NCI-H2227 (cell line): Measurements from ENCODE around the gene LAMC2.
A peak's percentile ranks its signal among the peaks of the same experiment; 100 is the strongest.
"Not testable (repeated sequence)": the region's sequence is repeated elsewhere in the genome, so short reads cannot be mapped to it uniquely, and the experiment has no call there.

Experiments used
- DNase-seq: peaks from one replicate; lab custom pipeline; 2025; ENCODE audit not compliant: unreplicated experiment; lab: John Stamatoyannopoulos, UW

The LAMC2 gene

DNA sequence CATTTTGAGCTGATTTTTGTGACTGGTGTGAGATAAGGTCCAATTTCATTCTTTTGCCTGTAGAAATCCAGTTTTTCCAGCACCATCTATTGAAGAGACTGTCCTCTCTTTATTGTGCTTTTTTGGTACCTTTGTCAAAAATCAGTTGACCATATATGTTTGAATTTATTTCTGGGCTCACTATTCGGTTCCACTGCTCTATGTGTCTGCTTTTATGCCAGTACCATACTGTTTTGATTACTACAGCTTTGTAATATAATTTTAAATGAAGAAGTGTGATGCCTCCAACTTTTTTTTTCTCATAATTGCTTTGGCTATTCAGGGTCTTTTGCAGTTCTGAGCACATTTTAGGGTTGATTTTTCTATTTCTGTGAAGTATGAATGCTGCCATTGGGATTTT, 69.0 kb downstream of the LAMC2 start:
- no peak for DNase-seq

DNA sequence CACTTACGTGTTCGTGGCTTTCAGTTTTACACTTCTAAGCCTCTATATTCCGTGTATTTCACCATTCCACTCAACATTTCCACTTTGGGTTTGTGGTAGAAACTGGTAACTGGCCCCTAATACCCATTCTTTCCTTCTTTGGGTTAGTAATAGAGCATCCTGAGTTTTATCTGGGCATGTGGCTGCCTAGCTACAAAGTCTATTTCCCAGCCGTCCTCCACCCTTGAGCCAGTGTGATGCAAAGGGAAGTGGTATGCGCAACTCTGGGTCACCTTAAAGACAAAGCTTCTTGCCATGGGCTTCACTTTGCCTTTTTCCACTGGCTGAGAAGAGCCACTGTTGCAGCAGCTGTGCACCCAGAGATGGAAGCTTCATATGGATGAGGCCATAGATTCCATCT, 73.9 kb downstream of the LAMC2 start:
- DNase-seq = no peak

DNA sequence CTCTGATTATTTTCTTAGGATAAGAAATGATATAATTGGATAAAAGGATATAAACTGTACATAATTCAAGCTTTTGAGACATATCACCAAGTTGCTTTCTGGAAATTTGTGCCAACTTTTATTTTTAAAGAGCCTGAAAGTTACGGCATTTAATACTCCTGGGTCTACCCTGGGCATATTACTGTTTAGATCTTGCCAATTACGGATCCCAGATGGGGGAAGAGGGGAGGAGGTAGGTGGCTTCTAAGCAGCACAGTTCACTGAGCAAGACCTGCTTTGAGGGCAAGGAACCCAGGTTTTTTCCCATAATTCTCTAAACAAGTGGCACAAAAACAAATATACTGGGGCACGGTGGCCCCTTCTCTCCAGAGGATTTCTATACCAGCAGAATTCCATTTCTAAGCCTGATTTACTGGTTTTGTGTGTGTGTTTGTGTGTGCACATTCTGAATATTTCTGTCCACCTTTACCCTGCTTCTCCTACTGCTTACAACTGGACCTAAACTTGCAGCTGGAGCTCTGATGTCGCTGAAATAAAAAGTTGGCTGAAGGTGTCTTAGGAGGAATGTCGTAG, 76.7 kb downstream of the LAMC2 start:
- no peak for DNase-seq

DNA sequence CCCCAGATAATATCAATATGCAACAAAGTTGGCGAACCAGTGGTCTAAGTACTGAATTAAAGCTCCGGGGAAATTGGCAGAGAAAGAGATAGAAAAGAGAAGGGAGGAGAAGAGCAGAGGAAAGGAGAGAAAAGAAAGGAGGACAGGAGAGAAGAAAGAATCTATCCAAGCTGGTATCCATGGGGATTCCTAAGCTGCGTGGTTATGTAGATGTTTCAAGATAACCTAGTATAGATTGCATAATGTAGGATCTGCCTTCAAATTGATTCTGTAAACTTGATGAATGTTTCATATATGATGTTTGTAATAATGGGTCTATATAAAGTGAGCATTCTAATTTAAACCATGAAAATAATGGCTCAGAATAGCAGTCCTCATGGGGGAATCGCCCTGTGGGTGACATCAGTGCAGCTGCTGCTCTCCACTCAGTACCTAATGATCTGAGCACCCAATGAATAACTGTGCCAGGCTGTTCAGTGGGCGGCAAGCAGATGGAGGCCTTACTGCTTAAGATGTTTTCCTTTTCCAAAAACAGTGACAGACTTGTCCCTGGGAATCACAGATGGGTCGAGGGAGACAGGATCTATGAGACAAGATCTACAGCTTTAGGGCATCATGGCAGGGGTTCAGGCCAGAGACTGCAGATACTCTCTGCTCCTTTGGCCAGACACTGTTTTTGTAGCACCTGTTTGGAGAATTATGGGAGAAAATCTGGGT, 78.0 kb downstream of the LAMC2 start:
- no peak for DNase-seq

DNA sequence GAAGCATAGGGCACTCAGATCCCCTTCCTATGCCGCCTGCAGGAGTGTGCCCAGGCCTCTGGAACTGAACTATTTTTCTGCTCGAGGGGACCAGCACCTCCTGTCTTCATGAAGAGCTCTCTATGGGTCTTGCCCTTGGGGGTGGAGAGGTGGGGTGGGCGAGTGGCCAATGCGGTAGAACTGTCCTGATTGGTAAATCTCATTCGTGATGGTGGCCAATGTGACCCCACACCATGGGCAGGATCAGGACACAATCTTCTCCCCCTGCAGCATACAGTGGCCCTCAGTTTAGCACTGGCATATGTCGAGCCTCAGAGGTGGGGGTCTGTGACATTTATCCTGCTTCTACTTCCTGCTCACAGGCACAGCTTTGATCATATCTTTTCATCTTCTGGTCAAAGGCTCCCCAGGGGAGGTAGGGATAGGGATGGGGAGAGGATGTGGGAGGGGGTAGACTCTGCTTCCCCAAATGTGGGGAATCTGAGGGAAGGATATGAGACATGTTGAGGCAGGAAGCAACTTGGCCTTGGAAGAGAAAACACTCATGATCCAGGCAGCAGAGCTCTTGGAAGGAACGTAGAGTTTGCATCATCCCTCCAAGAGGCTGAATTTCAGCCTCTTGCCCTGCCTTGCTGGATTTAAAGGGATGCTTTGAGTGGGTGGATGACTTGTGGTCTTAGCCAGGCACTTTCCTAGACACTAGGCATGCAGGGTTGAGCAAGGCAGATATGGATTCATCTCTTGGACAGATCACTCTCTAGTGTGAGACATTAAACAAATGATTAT, 81.8 kb downstream of the LAMC2 start:
- no peak for DNase-seq

DNA sequence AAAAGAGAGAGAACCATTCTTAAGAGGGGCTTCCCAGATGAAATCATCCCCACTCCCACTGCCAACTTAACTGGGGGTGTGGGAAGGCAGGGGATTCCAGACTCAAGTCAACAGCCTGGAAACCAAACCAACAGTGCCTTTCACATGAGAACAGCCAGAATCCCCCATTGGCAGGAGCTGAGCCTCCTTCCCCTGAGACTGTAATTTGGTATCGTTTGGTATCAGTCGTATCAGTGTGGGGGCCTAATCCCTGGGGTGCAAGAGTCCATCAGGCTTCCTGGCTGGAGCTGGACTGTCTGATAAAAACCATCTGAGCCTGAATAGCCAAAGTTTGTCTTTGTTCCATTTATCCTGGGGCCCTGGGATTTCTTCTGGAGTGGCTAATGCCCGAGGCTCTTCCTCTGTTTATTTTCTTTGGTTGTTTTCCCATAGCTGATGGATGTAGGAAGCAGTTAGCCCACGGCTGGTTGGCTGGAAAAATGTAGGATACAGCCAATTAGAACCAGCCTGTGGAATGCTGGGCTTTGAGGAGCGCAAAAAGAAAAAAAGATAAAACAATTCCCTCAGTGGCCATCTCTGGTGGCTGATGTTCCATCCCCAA, 84.6 kb downstream of the LAMC2 start:
- DNase-seq = no peak

DNA sequence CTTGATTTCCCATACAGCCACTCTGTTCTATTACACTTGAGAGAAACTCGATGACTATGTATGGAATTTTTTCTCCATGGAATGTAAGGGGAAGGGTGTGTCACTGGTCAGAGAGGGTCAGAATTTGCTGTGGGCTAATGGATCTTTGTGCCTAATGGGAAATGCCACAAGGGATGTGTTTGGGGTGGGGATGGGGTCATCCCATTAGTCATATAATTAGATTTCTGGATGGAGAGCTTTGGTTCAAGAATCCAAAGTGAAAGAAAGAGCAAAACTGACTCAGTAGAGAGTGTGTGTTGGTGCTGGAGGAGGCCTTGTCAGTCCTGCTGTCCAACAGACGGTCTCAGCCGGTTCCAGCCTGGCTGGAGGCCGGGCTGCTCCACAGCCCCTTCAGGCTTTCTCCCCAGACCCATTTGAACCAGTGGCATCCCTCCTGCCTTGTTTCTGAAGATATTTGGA, 86.4 kb downstream of the LAMC2 start:
- no peak for DNase-seq

DNA sequence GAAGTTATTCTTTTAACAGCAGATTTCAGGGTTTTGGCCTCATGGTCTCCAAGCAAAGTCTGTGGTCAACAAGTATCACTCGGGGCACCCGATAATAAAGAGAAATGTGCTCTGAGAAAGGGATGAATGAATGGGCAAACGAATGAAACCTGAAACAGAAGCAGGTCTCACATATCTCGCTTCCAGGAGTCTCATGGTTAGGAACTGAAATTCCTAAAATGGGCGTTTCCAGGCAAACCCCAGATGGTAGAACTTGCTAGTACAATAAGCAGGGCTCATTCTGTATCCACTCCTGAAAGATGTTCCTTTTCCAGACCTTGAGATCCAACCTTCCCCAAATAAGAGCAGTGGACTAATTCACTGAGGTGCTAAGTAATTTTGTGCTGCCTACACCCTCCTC, 87.2 kb downstream of the LAMC2 start:
- no peak for DNase-seq

DNA sequence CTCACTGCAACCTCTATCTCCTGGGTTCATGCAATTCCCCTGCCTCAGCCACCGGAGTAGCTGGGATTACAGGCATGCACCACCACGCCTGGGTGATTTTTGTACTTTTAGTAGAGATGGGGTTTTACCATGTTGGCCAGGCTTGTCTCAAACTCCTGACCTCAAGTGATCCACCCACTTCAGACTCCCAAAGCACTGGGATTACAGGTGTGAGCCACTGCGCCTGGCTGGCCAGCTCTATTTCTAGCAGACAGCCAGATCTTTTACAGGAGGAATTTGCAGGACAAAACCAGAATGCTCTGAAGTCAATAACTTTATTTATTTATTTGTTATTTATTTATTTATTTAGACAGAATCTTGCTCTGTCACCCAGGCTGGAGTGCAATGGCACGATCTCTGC, 87.9 kb downstream of the LAMC2 start:
- DNase-seq = not testable (repeated sequence)

DNA sequence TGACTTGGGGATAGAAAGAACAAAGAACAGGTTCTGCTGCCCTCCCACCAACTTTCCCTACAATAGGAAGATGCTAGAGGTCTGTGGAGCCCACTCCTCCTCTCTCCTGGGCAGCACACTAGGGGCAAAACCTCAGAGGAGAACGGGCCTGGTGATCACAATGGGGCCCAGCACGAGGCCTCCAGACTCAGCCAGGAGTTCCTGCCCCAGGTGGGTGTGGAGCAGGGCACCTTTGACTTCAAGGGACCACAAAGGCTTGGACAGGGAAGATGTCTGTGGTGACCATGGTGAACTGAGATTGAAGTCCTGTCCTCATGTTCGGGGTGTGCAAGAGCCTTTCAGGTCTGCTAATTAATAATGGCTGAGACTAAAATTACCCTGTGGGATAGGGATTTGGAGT, 88.8 kb downstream of the LAMC2 start:
- no peak for DNase-seq

DNA sequence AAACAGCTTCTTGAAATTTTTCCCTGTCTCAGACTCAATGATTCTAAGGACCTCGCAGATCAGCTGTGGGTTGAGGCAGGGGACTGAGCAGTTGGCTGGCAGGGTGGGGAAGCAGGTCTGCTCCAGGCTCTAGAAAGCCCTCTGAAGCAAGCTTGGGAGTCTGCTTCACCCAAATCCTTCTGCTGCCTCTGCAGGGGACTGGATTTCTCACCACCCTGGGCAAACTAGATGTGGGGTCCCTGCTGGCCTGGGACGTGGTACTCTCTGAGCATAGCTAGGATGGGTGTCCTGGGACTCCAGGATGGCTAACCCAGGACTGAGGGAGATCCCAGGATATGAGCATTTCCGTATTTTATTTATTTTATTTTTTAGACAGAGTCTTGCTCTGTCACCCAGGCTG, 89.3 kb downstream of the LAMC2 start:
- no peak for DNase-seq

DNA sequence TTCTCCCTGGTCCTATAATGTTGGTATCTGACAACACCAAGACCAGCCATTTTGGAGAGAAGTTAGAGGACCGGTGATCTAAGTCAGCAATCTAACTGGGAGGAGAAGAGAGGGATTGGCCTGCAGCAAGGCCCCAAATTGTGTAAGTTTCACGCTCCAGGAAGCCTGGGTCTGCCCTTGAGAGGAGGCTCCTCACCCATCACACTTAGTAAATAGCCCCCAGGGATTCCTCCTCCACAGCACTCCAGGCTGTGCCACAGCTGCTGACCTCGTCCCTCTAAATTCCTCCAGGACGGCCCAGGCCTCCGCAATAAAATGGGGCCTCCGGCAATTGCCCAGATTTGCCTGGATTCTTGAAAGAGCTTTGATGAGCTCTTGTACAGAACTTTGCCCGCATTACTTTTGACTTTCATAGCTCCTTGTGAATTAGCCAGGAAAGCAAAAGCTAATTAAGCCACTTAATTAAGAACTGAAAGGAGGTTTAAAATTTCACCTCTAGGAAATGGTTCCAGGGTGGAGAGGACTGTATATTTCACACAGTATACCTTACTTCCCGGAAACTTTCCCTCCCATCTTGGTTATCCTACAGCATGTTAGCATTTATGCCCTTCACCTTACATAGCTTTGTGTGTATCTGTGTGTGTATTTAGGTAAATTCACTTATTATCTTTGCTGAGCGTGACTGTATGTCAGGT, 90.5 kb downstream of the LAMC2 start:
- DNase-seq = no peak

DNA sequence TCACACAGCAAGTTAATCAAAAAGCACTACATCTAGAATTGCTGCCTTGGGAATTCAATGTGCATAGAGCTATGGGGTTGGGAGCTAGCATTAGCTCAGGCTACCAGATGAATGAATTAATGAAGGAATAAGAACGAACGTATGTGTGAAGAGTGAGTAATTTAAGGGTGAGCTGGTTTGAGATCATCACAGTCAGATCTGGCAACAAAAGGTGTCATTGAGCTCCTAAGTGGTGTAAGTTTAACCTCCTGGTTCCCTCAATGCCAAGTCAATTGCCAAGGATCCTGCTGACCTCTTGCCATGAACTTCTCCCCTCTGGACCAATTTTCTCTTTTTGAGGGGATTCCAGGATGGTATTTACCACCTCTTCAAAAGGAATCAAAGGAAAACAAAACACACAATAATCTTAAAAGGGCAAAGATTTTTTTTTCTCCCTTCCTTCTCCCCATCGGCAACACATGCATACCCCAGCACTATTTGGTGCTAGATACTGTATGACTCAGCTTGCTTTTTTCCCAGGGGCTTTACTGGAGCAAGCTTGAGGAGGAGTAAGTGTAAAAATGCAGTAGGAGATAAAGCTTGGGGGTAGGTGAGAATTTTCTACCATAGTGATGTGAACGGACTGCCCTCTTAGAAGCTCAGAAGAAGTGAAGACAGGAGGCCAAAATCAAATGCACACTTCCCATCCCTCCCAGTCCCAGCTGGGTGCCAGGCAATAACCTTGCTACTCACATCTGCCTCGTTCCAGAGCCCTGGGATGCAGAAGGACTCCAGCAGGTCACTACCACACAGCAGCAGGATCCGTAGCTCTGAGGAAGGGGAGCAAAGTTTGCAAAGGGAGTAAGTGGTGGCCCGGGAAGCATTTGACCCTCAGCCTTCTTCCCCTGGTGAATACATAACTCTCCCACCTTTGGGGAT, 92.0 kb downstream of the LAMC2 start:
- DNase-seq = no peak

DNA sequence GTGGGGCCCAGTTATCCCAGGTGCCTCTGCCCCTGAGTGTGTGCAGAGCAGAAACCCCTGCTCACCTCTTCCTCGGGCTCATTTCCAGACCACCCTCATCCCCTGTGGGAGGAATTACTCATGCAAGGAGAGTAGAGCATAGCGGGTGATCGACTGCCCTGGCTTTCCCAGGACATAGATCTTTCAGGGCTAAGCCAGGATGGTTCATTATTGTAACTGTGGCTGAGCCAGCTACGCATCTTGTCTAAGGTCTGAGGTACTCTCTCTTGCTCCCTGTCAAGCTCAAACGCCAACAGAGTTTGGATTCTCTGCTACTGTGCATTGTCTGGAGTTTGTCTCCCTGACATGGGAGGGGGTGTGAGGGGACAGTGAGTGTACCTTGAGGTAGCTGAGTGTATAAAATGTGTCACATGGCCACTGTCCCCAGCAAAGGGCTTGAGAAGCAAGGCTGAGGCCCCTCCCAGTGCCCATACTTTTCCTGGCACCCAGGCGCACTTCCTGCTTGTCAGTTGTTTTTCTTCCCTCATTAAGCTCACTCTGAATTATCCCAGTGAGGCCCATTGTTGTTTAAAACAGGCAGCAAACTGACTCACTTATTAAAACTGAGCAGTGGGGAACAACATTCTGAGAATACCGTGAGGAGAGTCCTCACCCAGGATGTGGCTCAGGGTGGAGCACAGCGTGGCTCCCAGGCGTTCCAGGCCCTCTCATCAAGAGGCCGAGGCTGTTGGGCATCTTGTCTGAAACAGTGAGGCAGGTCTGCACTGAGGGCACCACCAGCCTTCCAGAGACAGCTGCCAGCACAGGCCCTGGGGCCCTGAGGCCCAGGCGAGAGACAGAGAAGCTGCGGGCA, 92.9 kb downstream of the LAMC2 start:
- DNase-seq = no peak

DNA sequence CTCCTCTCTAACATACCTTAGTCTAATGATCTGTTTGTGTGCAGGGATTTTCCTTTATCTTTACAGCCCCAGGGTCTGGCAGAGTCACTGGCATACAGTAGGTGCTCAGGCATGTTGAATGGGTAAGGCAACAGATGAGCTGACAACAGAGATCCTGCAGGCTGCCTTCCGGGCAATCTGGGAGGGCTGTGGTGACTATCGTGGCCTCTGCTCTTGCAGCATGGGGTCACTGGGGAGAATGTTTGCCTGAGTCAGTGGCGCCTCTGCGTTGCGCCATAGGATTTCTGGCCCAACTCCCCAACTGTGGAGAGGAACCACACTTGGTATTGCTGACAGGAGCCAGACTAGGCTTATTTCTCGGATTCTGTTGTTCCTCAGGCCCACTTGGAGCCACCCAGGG, 93.8 kb downstream of the LAMC2 start:
- DNase-seq = no peak

DNA sequence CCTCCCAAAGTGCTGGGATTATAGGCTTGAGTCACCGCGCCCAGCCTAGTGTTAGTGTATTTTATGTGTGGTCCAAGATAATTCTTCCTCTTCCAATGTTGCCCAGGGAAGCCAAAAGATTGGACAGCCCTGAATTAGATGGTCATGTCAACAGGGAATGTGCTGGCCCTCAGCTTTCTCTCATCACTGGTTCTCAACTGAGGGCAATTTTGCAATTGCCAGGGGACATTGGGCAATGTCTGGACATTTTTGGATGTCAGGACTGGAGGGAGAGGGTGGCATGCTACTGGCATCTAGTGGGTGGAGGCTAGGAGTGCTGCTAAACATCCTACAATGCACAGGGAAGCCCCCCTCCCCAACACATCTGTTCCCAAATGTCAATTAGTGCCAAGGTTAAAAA, 95.0 kb downstream of the LAMC2 start:
- no peak for DNase-seq

DNA sequence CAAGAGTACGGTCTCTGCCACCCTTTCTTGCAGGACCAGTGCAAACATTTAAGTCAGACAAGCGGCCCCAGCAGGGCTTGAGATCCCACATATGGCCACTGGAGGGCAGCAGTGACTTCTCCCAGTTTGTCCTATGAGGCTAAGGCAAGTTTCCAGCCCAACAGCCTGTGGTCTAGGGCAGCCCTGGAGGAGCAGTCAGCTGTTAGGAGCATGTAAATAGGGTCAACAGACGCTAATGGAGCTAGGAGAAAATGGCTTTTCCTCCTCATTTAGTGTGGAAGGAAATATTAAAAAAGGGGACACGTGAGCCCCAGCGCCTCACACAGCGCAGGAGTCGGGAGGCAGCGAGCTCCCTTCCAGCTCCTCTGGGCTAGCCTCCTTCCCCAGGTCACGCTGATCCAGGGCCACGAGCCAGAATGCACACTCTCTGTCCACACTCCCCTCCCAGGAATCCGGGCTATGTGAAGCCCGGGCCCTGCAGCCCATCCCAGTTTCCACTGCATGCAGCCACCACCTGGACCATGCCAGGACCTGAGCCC, 95.6 kb downstream of the LAMC2 start:
- DNase-seq = peak; percentile 91

DNA sequence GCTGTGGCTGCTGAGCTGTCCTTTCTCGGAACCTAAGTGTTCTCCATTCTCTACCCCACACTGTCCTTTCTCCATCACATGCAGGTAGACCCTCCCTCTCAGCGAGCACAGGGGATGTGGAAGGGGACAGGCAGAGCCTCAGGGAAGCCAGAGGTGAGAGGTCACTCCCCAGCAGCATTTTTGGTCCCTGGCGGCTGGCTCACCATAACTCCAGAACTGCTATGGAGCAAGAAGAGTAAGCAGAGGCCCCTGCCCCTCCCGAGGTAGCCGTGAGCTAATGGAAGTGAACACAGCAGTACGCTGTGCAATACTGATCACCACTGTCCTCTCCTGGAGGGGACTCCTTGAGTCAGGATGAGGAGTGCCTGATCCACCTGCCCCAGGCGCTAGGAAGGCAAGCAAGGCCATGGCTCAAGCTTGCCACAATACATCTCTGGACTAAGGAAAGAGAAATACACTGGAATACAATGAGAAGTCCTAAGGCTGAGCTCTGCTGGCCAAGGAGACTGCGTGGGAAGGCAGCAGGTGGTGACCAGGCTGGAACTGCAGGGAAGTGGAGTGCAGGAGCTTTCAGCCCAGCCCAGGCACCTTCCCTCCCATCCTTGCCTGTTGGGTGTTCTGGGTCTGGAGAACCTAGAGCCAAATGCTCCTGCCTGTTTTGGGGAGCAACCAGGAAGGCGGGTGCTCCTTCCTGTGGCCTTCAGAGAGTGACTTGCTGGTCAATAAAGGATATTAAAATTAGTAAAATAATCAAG, 96.2 kb downstream of the LAMC2 start:
- DNase-seq = no peak
